ENCODE results near the gene PTPRG. TPM values are rescaled to one million over a fixed set of nuclear protein-coding genes. Genes with fewer than 3 reads are reported as not detected.

Gene PTPRG
- total and polyA plus RNA-seq, 2 experiments from 2014 or later: 24.4 to 131 TPM

DNA sequence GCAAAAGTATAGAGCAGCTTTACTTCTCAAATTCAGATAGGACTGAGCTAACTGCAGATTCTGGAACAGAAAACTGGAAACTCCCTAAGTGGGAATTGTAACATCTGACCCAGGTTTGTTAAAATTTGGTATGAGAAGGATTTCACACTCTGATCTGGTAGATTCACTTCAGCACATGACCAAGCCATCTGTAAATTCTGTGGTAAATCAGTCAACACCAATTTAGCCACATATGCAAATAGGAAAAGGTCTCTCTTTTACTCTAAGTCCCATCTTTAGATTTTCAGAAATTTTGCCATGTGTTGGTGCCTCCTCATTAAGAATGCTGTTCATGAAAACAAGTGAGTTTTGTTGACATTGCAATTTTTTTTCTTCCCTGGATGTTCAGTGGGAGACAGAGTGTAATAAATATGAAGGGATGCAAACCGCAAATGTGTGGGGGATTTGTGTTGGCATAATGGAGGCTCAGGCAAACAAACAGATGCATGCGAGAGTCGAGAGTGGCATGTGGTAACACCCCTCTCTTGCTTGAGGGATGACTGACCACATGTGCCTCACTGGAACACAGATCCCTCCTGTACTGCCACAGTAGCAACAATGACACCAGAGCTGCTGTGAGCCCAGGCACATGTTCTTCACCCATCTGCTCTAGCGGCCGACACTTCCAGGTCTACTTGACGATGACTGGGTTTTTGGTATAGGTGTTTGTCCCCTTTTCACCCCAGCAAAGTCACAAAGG, 665.4 kb downstream of the PTPRG start:
- no peak for DNase-seq (ENCODE audit: low spot score)
- ATAC-seq: no peak
- Histone ChIP-seq H3K79me2 (replicated peaks; ENCODE audit: insufficient read depth) (no peaks in the 10 kb centered on the region), H3K27me3 (ENCODE audit: insufficient read depth) (no peaks in the 10 kb centered on the region), H3K9me2 (ENCODE audit: insufficient read depth) (0 out of 2 replicates have a peak, but pooled peaks cover 5% of the 10 kb centered on the region), H3K4me3 (no peak overlapping the region), H3K36me3 (ENCODE audit: insufficient read depth) (no peaks in the 10 kb centered on the region), H4K20me1 (replicated peaks; ENCODE audit: insufficient read depth) (no peaks in the 10 kb centered on the region; the same call in 1 of the 2 replicates), H3K4me1 (ENCODE audit: insufficient read depth) (no peaks in the 10 kb centered on the region; the same call in none of the 2 replicates), H3K27ac (ENCODE audit: low read depth) (no peak overlapping the region), H3F3A (replicated peaks; ENCODE audit: low read depth) (no peaks in the 10 kb centered on the region; the same call in 1 of the 2 replicates), H2AFZ (no peak overlapping the region), H3K4me2 (no peak overlapping the region)
- peaks cover 8% of the 10 kb centered on the region for H3K27me3 Mint-ChIP-seq (ENCODE audit: insufficient read depth, low read depth, poor library complexity)
- H3K9me3 Mint-ChIP-seq: no peaks in the 10 kb centered on the region
- TF ChIP-seq JUNB (IDR thresholded peaks at IDR 0.05; ENCODE audit: unreplicated experiment) (no peak), ZNF331 (CRISPR knock-in tag; IDR thresholded peaks at IDR 0.05; ENCODE audit: low read depth) (no peak), POLR2AphosphoS5 (IDR thresholded peaks at IDR 0.05; ENCODE audit: low read depth) (no peak), CREB1 (CRISPR knock-in tag; IDR thresholded peaks at IDR 0.05; ENCODE audit: low read depth) (no peak), ZNF114 (CRISPR knock-in tag; IDR thresholded peaks at IDR 0.05) (no peak), EZH2phosphoT487 (IDR thresholded peaks at IDR 0.05; ENCODE audit: unreplicated experiment) (no peak)
- TF ChIP-seq, protein P1, sequence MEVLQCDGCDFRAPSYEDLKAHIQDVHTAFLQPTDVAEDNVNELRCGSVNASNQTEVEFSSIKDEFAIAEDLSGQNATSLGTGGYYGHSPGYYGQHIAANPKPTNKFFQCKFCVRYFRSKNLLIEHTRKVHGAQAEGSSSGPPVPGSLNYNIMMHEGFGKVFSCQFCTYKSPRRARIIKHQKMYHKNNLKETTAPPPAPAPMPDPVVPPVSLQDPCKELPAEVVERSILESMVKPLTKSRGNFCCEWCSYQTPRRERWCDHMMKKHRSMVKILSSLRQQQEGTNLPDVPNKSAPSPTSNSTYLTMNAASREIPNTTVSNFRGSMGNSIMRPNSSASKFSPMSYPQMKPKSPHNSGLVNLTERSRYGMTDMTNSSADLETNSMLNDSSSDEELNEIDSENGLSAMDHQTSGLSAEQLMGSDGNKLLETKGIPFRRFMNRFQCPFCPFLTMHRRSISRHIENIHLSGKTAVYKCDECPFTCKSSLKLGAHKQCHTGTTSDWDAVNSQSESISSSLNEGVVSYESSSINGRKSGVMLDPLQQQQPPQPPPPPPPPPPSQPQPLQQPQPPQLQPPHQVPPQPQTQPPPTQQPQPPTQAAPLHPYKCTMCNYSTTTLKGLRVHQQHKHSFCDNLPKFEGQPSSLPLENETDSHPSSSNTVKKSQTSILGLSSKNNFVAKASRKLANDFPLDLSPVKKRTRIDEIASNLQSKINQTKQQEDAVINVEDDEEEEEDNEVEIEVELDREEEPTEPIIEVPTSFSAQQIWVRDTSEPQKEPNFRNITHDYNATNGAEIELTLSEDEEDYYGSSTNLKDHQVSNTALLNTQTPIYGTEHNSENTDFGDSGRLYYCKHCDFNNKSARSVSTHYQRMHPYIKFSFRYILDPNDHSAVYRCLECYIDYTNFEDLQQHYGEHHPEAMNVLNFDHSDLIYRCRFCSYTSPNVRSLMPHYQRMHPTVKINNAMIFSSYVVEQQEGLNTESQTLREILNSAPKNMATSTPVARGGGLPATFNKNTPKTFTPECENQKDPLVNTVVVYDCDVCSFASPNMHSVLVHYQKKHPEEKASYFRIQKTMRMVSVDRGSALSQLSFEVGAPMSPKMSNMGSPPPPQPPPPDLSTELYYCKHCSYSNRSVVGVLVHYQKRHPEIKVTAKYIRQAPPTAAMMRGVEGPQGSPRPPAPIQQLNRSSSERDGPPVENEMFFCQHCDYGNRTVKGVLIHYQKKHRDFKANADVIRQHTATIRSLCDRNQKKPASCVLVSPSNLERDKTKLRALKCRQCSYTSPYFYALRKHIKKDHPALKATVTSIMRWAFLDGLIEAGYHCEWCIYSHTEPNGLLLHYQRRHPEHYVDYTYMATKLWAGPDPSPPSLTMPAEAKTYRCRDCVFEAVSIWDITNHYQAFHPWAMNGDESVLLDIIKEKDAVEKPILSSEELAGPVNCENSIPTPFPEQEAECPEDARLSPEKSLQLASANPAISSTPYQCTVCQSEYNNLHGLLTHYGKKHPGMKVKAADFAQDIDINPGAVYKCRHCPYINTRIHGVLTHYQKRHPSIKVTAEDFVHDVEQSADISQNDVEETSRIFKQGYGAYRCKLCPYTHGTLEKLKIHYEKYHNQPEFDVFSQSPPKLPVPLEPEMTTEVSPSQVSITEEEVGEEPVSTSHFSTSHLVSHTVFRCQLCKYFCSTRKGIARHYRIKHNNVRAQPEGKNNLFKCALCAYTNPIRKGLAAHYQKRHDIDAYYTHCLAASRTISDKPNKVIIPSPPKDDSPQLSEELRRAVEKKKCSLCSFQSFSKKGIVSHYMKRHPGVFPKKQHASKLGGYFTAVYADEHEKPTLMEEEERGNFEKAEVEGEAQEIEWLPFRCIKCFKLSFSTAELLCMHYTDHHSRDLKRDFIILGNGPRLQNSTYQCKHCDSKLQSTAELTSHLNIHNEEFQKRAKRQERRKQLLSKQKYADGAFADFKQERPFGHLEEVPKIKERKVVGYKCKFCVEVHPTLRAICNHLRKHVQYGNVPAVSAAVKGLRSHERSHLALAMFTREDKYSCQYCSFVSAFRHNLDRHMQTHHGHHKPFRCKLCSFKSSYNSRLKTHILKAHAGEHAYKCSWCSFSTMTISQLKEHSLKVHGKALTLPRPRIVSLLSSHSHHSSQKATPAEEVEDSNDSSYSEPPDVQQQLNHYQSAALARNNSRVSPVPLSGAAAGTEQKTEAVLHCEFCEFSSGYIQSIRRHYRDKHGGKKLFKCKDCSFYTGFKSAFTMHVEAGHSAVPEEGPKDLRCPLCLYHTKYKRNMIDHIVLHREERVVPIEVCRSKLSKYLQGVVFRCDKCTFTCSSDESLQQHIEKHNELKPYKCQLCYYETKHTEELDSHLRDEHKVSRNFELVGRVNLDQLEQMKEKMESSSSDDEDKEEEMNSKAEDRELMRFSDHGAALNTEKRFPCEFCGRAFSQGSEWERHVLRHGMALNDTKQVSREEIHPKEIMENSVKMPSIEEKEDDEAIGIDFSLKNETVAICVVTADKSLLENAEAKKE (CRISPR knock-in tag; IDR thresholded peaks at IDR 0.05): no peak
- TF ChIP-seq, protein P2, sequence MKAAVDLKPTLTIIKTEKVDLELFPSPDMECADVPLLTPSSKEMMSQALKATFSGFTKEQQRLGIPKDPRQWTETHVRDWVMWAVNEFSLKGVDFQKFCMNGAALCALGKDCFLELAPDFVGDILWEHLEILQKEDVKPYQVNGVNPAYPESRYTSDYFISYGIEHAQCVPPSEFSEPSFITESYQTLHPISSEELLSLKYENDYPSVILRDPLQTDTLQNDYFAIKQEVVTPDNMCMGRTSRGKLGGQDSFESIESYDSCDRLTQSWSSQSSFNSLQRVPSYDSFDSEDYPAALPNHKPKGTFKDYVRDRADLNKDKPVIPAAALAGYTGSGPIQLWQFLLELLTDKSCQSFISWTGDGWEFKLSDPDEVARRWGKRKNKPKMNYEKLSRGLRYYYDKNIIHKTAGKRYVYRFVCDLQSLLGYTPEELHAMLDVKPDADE (IDR thresholded peaks at IDR 0.05): no peak
- TF ChIP-seq, protein P3, sequence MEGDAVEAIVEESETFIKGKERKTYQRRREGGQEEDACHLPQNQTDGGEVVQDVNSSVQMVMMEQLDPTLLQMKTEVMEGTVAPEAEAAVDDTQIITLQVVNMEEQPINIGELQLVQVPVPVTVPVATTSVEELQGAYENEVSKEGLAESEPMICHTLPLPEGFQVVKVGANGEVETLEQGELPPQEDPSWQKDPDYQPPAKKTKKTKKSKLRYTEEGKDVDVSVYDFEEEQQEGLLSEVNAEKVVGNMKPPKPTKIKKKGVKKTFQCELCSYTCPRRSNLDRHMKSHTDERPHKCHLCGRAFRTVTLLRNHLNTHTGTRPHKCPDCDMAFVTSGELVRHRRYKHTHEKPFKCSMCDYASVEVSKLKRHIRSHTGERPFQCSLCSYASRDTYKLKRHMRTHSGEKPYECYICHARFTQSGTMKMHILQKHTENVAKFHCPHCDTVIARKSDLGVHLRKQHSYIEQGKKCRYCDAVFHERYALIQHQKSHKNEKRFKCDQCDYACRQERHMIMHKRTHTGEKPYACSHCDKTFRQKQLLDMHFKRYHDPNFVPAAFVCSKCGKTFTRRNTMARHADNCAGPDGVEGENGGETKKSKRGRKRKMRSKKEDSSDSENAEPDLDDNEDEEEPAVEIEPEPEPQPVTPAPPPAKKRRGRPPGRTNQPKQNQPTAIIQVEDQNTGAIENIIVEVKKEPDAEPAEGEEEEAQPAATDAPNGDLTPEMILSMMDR (conservative IDR thresholded peaks at IDR 0.05; ENCODE audit: low read depth in 2 of 2): no peak
- peaks cover 20% of the 10 kb centered on the region; the same call in 2 of the 3 replicates for H3K4me1 Mint-ChIP-seq
- H3K27ac Mint-ChIP-seq: peak overlapping the region; percentile 29; the same call in 1 of the 2 replicates
- no peak overlapping the region for H3K4me3 Mint-ChIP-seq
- peaks cover 23% of the 10 kb centered on the region; the same call in 2 of the 3 replicates for H3K36me3 Mint-ChIP-seq (ENCODE audit: low read depth)

Measured in GM23338 (cell line).